ENCODE results near the gene TPD52L1.

TPD52L1 gene

GRCh38 chr6:125246566-125246965 is 93.0 kb downstream of the TPD52L1 start:
- Mint-ChIP-seq H3K36me3 (ENCODE audit: low read depth) (no peaks in the 10 kb centered on the region), H3K27ac (no peak overlapping the region), H3K4me3 (no peak overlapping the region), H3K27me3 (peaks cover 29% of the 10 kb centered on the region), H3K9me3 (peaks cover 22% of the 10 kb centered on the region), H3K4me1 (ENCODE audit: low read depth) (no peaks in the 10 kb centered on the region)

- Mint-ChIP-seq H3K27me3 (peaks cover 22% of the 10 kb centered on the region), H3K4me1 (ENCODE audit: low read depth) (no peaks in the 10 kb centered on the region), H3K4me3 (no peak overlapping the region), H3K9me3 (peaks cover 8% of the 10 kb centered on the region), H3K27ac (no peak overlapping the region), H3K36me3 (ENCODE audit: low read depth) (no peaks in the 10 kb centered on the region)
These were observed 94.6 kb downstream of the TPD52L1 start for GRCh38 chr6:125248136-125248535.

GRCh38 chr6:125250511-125250910 is 96.9 kb downstream of the TPD52L1 start:
- Mint-ChIP-seq H3K27me3 (peaks cover 18% of the 10 kb centered on the region), H3K36me3 (ENCODE audit: low read depth) (no peaks in the 10 kb centered on the region), H3K4me1 (ENCODE audit: low read depth) (no peaks in the 10 kb centered on the region), H3K4me3 (no peak overlapping the region), H3K9me3 (no peaks in the 10 kb centered on the region), H3K27ac (no peak overlapping the region)

GRCh38 chr6:125251516-125252220 is 98.1 kb downstream of the TPD52L1 start:
- H3K4me3 Mint-ChIP-seq, result no peak overlapping the region
- H3K36me3 Mint-ChIP-seq (ENCODE audit: low read depth), result no peaks in the 10 kb centered on the region
- peaks cover 6% of the 10 kb centered on the region for H3K27me3 Mint-ChIP-seq
- no peak overlapping the region for H3K27ac Mint-ChIP-seq
- H3K4me1 Mint-ChIP-seq (ENCODE audit: low read depth), result no peaks in the 10 kb centered on the region
- no peaks in the 10 kb centered on the region for H3K9me3 Mint-ChIP-seq

GRCh38 chr6:125252891-125253290 is 99.3 kb downstream of the TPD52L1 start:
- Mint-ChIP-seq H3K4me3 (no peak overlapping the region), H3K4me1 (ENCODE audit: low read depth) (no peaks in the 10 kb centered on the region), H3K27me3 (peaks cover 4% of the 10 kb centered on the region), H3K27ac (no peak overlapping the region), H3K36me3 (ENCODE audit: low read depth) (no peaks in the 10 kb centered on the region), H3K9me3 (no peaks in the 10 kb centered on the region)

- Mint-ChIP-seq H3K4me1 (ENCODE audit: low read depth) (no peaks in the 10 kb centered on the region), H3K9me3 (no peaks in the 10 kb centered on the region), H3K27ac (no peak overlapping the region), H3K36me3 (ENCODE audit: low read depth) (no peaks in the 10 kb centered on the region), H3K4me3 (no peak overlapping the region), H3K27me3 (no peaks in the 10 kb centered on the region)
These were observed 100.3 kb downstream of the TPD52L1 start for GRCh38 chr6:125253881-125254280.

GRCh38 chr6:125254321-125254720 is 100.7 kb downstream of the TPD52L1 start:
- Mint-ChIP-seq H3K27ac (no peak overlapping the region), H3K4me1 (ENCODE audit: low read depth) (no peaks in the 10 kb centered on the region), H3K27me3 (no peaks in the 10 kb centered on the region), H3K4me3 (no peak overlapping the region), H3K36me3 (ENCODE audit: low read depth) (no peaks in the 10 kb centered on the region), H3K9me3 (no peaks in the 10 kb centered on the region)

- Mint-ChIP-seq H3K36me3 (ENCODE audit: low read depth) (no peaks in the 10 kb centered on the region), H3K4me1 (ENCODE audit: low read depth) (no peaks in the 10 kb centered on the region), H3K27me3 (no peaks in the 10 kb centered on the region), H3K4me3 (no peak overlapping the region), H3K9me3 (no peaks in the 10 kb centered on the region), H3K27ac (no peak overlapping the region)
These were observed 101.6 kb downstream of the TPD52L1 start for GRCh38 chr6:125255201-125255600.

- Mint-ChIP-seq H3K27ac (no peak overlapping the region), H3K27me3 (no peaks in the 10 kb centered on the region), H3K4me3 (no peak overlapping the region), H3K36me3 (ENCODE audit: low read depth) (no peaks in the 10 kb centered on the region), H3K9me3 (no peaks in the 10 kb centered on the region), H3K4me1 (ENCODE audit: low read depth) (no peaks in the 10 kb centered on the region)
These were observed 103.8 kb downstream of the TPD52L1 start for GRCh38 chr6:125257351-125257750.

GRCh38 chr6:125258651-125259353 is 105.2 kb downstream of the TPD52L1 start:
- H3K27me3 Mint-ChIP-seq, result no peaks in the 10 kb centered on the region
- H3K36me3 Mint-ChIP-seq (ENCODE audit: low read depth), result no peaks in the 10 kb centered on the region
- no peaks in the 10 kb centered on the region for H3K9me3 Mint-ChIP-seq
- no peak overlapping the region for H3K27ac Mint-ChIP-seq
- H3K4me3 Mint-ChIP-seq, result no peak overlapping the region
- H3K4me1 Mint-ChIP-seq (ENCODE audit: low read depth), result no peaks in the 10 kb centered on the region

- no peaks in the 10 kb centered on the region for H3K27me3 Mint-ChIP-seq
- no peaks in the 10 kb centered on the region for H3K4me1 Mint-ChIP-seq (ENCODE audit: low read depth)
- H3K36me3 Mint-ChIP-seq (ENCODE audit: low read depth), result no peaks in the 10 kb centered on the region
- no peak overlapping the region for H3K4me3 Mint-ChIP-seq
- H3K9me3 Mint-ChIP-seq, result no peaks in the 10 kb centered on the region
- H3K27ac Mint-ChIP-seq, result no peak overlapping the region
These were observed 105.8 kb downstream of the TPD52L1 start for GRCh38 chr6:125259354-125259736.

- Mint-ChIP-seq H3K27ac (no peak overlapping the region), H3K9me3 (no peaks in the 10 kb centered on the region)
These were observed 108.7 kb downstream of the TPD52L1 start for GRCh38 chr6:125262016-125263013.

GRCh38 chr6:125264476-125264875 is 110.9 kb downstream of the TPD52L1 start:
- Mint-ChIP-seq H3K27ac (no peak overlapping the region), H3K36me3 (ENCODE audit: low read depth) (peaks cover 3% of the 10 kb centered on the region), H3K4me3 (no peak overlapping the region), H3K4me1 (ENCODE audit: low read depth) (no peaks in the 10 kb centered on the region), H3K9me3 (no peaks in the 10 kb centered on the region), H3K27me3 (no peaks in the 10 kb centered on the region)

More at GRCh38 chr6:125262016-125263013, 108.7 kb downstream of the TPD52L1 start:
- Mint-ChIP-seq H3K36me3 (ENCODE audit: low read depth) (peaks cover 3% of the 10 kb centered on the region), H3K4me3 (no peak overlapping the region), H3K4me1 (ENCODE audit: low read depth) (no peaks in the 10 kb centered on the region), H3K27me3 (no peaks in the 10 kb centered on the region)

GRCh38 chr6:125267806-125268523 is 114.4 kb downstream of the TPD52L1 start:
- Mint-ChIP-seq H3K27ac (no peak overlapping the region), H3K4me3 (no peak overlapping the region), H3K9me3 (no peaks in the 10 kb centered on the region), H3K36me3 (ENCODE audit: low read depth) (peaks cover 14% of the 10 kb centered on the region), H3K4me1 (ENCODE audit: low read depth) (no peaks in the 10 kb centered on the region), H3K27me3 (no peaks in the 10 kb centered on the region)
